ENCODE data around the gene FER.
"Not testable (repeated sequence)": the region's sequence is repeated elsewhere in the genome, so short reads cannot be mapped to it uniquely, and the experiment has no call there.

The FER gene

GRCh38 chr5:108953940-108954339 lies 206.2 kb downstream of the FER start:
- FAIRE-seq, result no peak
- no peak for TF ChIP-seq POLR2A (IDR thresholded peaks at IDR 0.05; ENCODE audit: low read depth, low read length)
- DNase-seq (ENCODE audit: insufficient read length, low spot score), result no peak

GRCh38 chr5:108957333-108957732 lies 209.6 kb downstream of the FER start:
- DNase-seq (ENCODE audit: insufficient read length, low spot score) (no peak), FAIRE-seq (no peak)
- TF ChIP-seq POLR2A (IDR thresholded peaks at IDR 0.05; ENCODE audit: low read depth, low read length), result no peak

- FAIRE-seq, result no peak
Observed at GRCh38 chr5:108966910-108967309, 219.2 kb downstream of the FER start.

GRCh38 chr5:108974594-108974993 lies 226.9 kb downstream of the FER start:
- FAIRE-seq, result no peak
- no peak for DNase-seq (ENCODE audit: insufficient read length, low spot score)
- TF ChIP-seq POLR2A (IDR thresholded peaks at IDR 0.05; ENCODE audit: low read depth, low read length), result no peak

More at GRCh38 chr5:108966910-108967309, 219.2 kb downstream of the FER start:
- TF ChIP-seq POLR2A (IDR thresholded peaks at IDR 0.05; ENCODE audit: low read depth, low read length), result no peak
- no peak for DNase-seq (ENCODE audit: insufficient read length, low spot score)

- no peak for FAIRE-seq
- no peak for DNase-seq (ENCODE audit: insufficient read length, low spot score)
Observed at GRCh38 chr5:108975697-108976096, 228.0 kb downstream of the FER start.

GRCh38 chr5:108983461-108984092 lies 235.9 kb downstream of the FER start:
- no peak for FAIRE-seq
- no peak for TF ChIP-seq POLR2A (IDR thresholded peaks at IDR 0.05; ENCODE audit: low read depth, low read length)

More at GRCh38 chr5:108975697-108976096, 228.0 kb downstream of the FER start:
- no peak for TF ChIP-seq POLR2A (IDR thresholded peaks at IDR 0.05; ENCODE audit: low read depth, low read length)

GRCh38 chr5:108989761-108990392 lies 242.2 kb downstream of the FER start:
- TF ChIP-seq POLR2A (IDR thresholded peaks at IDR 0.05; ENCODE audit: low read depth, low read length), result no peak

More at GRCh38 chr5:108983461-108984092, 235.9 kb downstream of the FER start:
- no peak for DNase-seq (ENCODE audit: insufficient read length, low spot score)

GRCh38 chr5:108992396-108993085 lies 244.8 kb downstream of the FER start:
- DNase-seq (ENCODE audit: insufficient read length, low spot score); FAIRE-seq: not testable (repeated sequence)

More at GRCh38 chr5:108989761-108990392, 242.2 kb downstream of the FER start:
- FAIRE-seq (no peak), DNase-seq (ENCODE audit: insufficient read length, low spot score) (no peak)

GRCh38 chr5:108993440-108993839 lies 245.7 kb downstream of the FER start:
- not testable (repeated sequence) for DNase-seq (ENCODE audit: insufficient read length, low spot score); FAIRE-seq

- TF ChIP-seq POLR2A (IDR thresholded peaks at IDR 0.05; ENCODE audit: low read depth, low read length), result no peak
- DNase-seq (ENCODE audit: insufficient read length, low spot score) (no peak), FAIRE-seq (no peak)
Observed at GRCh38 chr5:108997720-108998119, 250.0 kb downstream of the FER start.

- no peak for TF ChIP-seq POLR2A (IDR thresholded peaks at IDR 0.05; ENCODE audit: low read depth, low read length)
- DNase-seq (ENCODE audit: insufficient read length, low spot score) (no peak), FAIRE-seq (no peak)
Observed at GRCh38 chr5:108998216-108998615, 250.5 kb downstream of the FER start.

GRCh38 chr5:109003928-109004327 lies 256.2 kb downstream of the FER start:
- DNase-seq (ENCODE audit: insufficient read length, low spot score), result no peak
- no peak for TF ChIP-seq POLR2A (IDR thresholded peaks at IDR 0.05; ENCODE audit: low read depth, low read length)
- FAIRE-seq, result no peak

GRCh38 chr5:109005297-109006009 lies 257.8 kb downstream of the FER start:
- TF ChIP-seq POLR2A (IDR thresholded peaks at IDR 0.05; ENCODE audit: low read depth, low read length), result no peak
- FAIRE-seq, result no peak
- no peak for DNase-seq (ENCODE audit: insufficient read length, low spot score)

GRCh38 chr5:109006129-109006528 lies 258.4 kb downstream of the FER start:
- TF ChIP-seq POLR2A (IDR thresholded peaks at IDR 0.05; ENCODE audit: low read depth, low read length), result no peak
- no peak for DNase-seq (ENCODE audit: insufficient read length, low spot score)
- FAIRE-seq, result no peak
